NOMO-1 (cell line): ENCODE measurements around the gene SERPINB10.
A peak's percentile ranks its signal among the peaks of the same experiment; 100 is the strongest.

Experiments
- DNase-seq, 2 experiments: peaks; one replicate each; lab custom pipeline; 2025; ENCODE audit not compliant: unreplicated experiment in 2 of 2; lab: John Stamatoyannopoulos, UW

Gene SERPINB10

DNA sequence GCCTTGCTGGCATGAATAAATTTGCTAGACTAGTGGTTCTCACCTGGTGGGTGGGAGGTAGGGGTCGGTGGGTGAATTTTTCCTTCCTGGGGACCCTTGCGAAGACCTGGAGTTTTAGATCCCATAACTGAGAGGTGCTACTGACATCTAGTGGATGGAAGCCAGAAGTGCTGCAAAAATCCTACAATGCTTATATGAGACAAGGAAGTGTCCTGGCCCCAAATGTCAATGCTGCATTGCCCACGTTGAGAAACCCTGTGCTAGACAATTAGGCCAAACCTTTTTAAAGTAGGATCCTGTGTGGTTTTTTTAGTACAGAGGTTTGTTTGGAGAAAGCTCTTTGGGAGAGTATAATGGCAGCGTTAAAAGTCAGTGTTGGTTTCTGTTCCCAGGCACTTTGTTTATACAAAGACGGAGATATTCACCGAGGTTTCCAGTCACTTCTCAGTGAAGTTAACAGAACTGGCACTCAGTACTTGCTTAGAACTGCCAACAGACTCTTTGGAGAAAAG is 71.7 kb downstream of the SERPINB10 start:
- DNase-seq = peak; percentile 60 to 73

DNA sequence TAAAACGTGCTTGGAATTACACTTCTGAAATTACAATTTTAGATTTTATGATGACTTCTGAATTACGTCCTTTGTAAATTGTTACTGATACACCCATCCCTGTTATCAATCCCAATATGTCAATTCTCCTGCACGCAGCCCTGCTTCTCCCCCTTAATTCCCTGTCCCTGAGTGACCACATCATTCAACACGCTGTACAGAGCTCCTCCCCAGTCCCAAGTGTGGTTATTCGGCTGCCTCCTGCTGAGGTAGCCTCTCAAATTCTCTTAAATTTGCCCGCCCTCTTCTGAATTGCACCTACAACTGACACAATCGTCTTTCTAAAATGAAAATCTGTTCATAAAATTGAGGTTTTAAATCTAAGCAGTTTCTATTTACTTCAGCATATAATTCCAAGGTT is 72.3 kb downstream of the SERPINB10 start:
- no peak for DNase-seq

DNA sequence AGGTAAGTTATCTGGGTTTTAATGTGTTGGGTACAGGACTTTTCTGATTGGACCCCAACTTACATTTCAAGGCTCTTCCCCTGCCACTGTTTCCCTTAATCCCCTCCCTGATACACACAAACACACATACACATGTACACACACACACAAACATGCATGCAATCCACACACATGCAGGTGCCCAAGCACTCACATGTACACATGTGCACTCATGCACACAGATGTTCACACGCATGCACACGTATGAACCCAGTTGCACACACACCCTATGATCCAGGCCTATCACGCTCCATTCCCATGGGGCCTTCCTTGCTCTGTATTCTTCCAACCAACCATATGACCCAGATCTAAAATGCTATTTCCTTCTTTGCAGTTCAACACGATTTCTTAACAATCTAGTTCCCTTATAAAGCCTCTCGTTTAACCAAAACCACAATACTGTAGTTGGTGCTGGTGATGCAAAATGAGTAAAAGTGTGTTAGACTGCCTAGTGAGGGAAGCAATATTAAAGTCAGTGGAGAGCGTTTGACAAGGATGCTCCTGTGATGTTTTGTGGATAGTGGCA is 73.2 kb downstream of the SERPINB10 start:
- peak; percentile 79 to 93 for DNase-seq

DNA sequence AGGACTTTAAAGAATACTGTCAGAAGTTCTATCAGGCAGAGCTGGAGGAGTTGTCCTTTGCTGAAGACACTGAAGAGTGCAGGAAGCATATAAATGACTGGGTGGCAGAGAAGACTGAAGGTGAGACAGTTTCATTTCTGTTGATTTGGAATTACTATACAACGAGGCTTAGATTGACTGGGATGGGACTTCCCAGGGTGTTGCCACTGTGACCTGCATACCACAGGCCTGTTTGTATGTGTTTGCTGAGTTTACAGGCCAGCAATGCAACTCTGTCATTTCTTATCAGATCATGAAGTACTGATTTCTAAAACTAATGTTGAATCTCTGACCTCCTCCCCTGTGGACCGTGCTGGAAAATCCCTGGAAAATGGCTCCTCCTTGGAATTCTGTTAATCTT is 74.0 kb downstream of the SERPINB10 start:
- no peak for DNase-seq

DNA sequence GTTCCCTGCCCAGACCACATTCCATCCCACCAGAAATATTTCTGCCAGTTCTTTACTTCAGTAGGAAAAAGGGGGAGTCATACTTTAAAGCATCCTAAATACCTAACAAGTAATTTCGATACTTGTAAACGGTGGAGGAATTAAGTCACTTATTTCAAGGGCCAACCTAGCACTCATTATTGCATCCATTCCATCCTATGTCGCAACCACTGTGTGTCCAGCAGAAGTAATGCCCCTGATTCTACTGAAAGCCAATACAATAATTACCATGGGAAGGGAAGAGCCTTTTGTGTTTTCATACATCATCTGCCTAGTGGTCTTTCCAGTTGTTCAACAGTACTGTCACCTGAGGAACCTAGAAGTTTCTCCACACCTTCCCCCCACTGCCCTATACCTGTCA is 74.6 kb downstream of the SERPINB10 start:
- no peak for DNase-seq
